Uterus (tissue), 2 donors: ENCODE measurements around the gene CEBPB.

ENCODE experiments used
- POLR2A ChIP-seq, 2 donors: fragments of 450-650 bp; IDR thresholded peaks; one replicate each; pipeline ENCODE4 v1.6.1; 2016; ENCODE audit warnings: antibody characterized with exemption in 2 of 2, mild to moderate bottlenecking in 1 of 2, moderate library complexity in 1 of 2
- TF ChIP-seq, protein P1 (sequence below), 4 experiments: fragments of 200-600 bp in 2 of 4; fragments of 450-650 bp in 2 of 4; sonication (generic) in 2 of 4; IDR thresholded peaks; one replicate each; pipeline ENCODE4 v1.5.1; 2016 to 2019; ENCODE audit warnings: antibody characterized with exemption in 4 of 4, mild to moderate bottlenecking in 2 of 4, moderate library complexity in 1 of 4

DNA sequence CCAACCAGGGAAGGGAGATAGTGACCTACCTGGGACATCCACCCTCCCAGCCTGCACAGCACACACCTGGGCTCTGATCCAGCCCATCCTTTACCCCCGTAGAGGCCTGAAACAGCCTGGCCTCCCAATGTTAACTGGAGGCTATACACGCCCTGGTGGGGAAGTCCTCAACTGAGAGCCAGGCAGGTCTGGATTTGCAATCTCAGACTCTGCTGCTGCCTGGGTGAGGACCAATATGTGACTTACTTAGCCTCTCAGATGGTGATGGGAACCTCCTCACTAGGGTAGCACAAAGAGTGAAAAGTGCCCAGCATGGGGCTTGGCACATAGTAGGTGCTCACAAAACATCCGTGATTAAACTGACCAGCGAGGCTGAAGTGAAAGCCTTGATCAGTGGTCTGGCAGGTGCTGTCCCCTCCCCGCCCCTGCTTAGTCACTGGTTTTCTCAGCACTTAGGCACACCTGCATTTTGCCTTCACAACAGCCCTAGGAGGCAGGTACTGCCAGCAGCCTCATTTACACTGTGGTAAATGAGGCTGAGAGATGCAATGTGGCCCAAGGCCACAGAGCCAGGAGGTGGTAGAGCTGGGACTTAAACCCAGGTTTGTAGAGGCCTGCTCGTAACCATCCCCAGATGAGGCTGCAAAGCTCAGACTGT, 49.5 kb upstream of the CEBPB start:
- TF ChIP-seq, protein P1, sequence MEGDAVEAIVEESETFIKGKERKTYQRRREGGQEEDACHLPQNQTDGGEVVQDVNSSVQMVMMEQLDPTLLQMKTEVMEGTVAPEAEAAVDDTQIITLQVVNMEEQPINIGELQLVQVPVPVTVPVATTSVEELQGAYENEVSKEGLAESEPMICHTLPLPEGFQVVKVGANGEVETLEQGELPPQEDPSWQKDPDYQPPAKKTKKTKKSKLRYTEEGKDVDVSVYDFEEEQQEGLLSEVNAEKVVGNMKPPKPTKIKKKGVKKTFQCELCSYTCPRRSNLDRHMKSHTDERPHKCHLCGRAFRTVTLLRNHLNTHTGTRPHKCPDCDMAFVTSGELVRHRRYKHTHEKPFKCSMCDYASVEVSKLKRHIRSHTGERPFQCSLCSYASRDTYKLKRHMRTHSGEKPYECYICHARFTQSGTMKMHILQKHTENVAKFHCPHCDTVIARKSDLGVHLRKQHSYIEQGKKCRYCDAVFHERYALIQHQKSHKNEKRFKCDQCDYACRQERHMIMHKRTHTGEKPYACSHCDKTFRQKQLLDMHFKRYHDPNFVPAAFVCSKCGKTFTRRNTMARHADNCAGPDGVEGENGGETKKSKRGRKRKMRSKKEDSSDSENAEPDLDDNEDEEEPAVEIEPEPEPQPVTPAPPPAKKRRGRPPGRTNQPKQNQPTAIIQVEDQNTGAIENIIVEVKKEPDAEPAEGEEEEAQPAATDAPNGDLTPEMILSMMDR (IDR thresholded peaks at IDR 0.05): no peak
- no peak for TF ChIP-seq POLR2A (IDR thresholded peaks at IDR 0.05)
